GM18526 (cell line): ENCODE data around the gene SDC1.

Experiments
- POLR2A ChIP-seq: IDR thresholded peaks from 3 replicates; pipeline ENCODE4 v1.6.1; 2011; ENCODE audit not compliant: insufficient read length; ENCODE audit errors: extremely low read depth

The SDC1 gene

GRCh38 chr2:20174410-20174809 lies 50.5 kb downstream of the SDC1 start:
- no peak for TF ChIP-seq POLR2A

- no peak for TF ChIP-seq POLR2A
These were observed 51.2 kb downstream of the SDC1 start for GRCh38 chr2:20173496-20174402.

GRCh38 chr2:20173064-20173463 lies 51.9 kb downstream of the SDC1 start:
- no peak for TF ChIP-seq POLR2A

- no peak for TF ChIP-seq POLR2A
These were observed 52.5 kb downstream of the SDC1 start for GRCh38 chr2:20172273-20173055.

- TF ChIP-seq POLR2A: no peak
These were observed 53.4 kb downstream of the SDC1 start for GRCh38 chr2:20171445-20171977.

GRCh38 chr2:20170704-20171250 lies 54.2 kb downstream of the SDC1 start:
- TF ChIP-seq POLR2A: no peak

- TF ChIP-seq POLR2A: no peak
These were observed 54.9 kb downstream of the SDC1 start for GRCh38 chr2:20169796-20170703.

- no peak for TF ChIP-seq POLR2A
These were observed 55.9 kb downstream of the SDC1 start for GRCh38 chr2:20168727-20169696.

GRCh38 chr2:20168048-20168726 lies 56.7 kb downstream of the SDC1 start:
- no peak for TF ChIP-seq POLR2A

- TF ChIP-seq POLR2A: no peak
These were observed 57.6 kb downstream of the SDC1 start for GRCh38 chr2:20167356-20167755.

- TF ChIP-seq POLR2A: no peak
These were observed 59.0 kb downstream of the SDC1 start for GRCh38 chr2:20165677-20166509.
